T-helper 1 cell (primary cell): ENCODE data around the gene SDHB.

Experiments
- DNase-seq, 5 donors: peaks; one replicate each; pipeline ENCODE4 v3.0.0-alpha.2; 2012 to 2020
- total RNA-seq, 4 donors: gene quantifications; one replicate each; lab custom pipeline; 2026; lab: John Stamatoyannopoulos, UW

The SDHB gene
- total RNA-seq, result 32.7 to 37.2 (median 35.6) reads per million in 4 donors

GRCh38 chr1:17053685-17054410 is at the start of gene SDHB:
Gene SDHB (minus strand): TSS chr1:17054032. CDS start chr1:17054019, 13 bp downstream.
- DNase-seq, result peak; percentile 96 to 98 (median 97)

DNA sequence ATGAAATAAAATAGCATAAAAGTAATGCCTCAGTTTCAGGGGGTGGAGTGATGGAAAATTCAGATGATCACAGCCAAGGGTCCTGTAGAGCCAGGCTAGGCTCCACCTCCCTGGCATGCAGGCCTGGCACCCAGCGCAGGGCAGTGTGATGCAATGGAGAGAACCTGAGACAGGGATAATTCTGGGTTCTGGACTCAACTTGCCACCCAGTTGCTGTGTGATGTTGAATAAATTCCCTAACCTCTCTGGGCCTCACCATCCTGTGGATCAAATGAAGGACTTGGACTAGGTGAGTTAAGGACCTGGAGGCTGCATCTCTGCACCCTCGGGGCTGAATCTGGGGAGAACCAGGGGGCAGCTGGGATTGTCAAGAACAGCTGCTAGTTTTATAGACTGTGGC is 48.4 kb upstream of the SDHB start:
- DNase-seq, result no peak

- DNase-seq, result no peak
Measured at GRCh38 chr1:17101261-17101660, 47.4 kb upstream of the SDHB start.

GRCh38 chr1:17099616-17100340 is 45.9 kb upstream of the SDHB start:
- DNase-seq, result no peak

DNA sequence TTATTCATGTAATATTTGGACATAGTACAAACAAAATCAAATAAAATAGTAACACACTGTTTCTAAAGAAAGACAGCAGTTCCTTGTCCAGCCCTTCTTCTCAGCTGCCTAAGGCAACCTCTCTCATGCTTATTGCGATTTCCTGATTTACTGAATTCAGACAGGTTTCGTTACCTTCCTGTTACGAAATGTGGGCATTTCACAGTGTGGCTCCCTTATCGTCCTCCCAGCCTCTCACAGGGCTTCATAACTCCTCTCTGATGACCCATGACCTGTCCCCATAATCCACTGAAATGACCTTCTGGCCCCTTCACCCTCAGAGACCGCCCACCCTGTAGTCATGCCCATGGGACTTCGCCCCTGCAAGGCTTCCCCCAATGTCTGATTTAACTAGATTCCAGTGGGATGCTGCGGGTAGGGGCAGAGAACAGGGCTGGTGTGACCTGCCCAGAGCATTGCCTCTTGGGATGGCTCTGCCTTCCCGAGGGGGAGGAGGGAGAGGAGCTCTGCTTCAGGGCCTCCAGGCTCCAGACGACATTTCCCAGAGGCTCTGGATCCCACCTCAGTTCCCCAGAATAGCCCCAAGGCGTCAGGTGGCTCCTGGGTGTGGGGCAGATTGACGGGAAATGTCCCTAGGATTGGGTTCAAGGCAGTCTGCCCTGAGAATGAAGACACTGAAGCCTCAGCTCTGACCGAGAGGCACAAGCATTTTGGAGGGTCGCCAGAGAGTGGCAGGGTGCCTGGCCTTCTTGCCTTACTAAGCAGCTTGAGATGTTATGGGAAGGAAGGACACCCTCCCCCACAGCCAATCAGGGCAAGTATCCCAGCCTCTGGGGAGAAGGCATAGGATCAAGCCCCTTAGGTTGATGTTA is 44.9 kb upstream of the SDHB start:
- no peak for DNase-seq

DNA sequence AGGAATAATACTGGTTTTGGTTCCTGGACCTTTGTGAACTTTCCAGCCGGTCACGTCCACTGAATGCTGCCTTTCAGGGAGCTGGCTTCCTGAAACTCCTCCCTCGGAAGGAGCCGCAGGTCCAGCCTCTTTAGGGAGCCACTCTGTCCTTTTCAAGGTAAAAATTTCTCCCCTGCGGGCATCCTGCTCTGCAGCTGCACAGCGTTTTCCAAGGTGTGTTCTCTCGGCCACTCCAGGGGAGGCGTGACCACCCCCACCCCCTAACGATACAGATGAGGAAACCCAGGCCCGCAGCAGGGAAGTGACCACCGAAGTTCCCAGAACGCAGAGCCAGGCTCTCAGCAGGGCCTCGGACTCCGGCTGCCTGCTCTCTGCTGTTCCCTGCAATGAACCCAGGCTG is 44.0 kb upstream of the SDHB start:
- no peak for DNase-seq

DNA sequence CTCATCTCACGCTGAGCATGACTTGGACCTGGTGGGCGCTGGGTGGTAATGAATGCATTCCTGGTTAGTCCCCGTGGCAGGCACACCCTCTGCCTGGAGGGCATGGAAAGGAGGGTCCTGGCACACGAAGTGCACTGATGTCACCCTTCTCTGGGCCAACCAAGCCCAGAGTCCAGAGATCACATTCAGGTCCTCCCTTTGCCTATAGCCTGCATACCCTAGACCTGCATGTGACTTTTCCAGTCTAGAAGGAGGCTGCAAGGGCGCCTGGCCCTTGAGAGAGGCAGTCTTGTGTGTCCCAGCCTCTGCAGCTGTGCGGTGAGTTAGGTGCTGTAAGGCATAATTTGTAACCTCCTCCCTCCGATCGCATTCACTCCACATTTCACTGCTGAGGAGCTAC is 43.3 kb upstream of the SDHB start:
- no peak for DNase-seq

DNA sequence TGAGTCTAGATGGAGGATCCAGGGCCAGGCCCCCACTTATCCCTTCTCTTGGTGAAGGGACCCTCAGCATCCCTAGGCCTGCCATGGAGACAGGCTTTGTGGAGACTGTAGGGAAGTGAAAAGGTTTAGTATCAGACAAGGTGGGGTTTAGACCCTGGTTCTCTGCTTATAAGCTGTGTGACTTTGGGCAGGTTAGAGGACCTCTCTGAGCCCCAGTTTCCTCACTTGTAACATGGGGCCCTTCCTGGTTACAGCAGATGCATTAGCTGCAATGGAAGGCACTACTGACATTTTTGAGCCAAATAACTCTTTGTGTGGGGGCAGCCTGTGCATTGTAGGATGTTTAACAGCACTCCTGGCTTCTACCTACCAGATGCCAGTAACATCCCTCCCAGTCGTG is 42.8 kb upstream of the SDHB start:
- DNase-seq, result no peak

DNA sequence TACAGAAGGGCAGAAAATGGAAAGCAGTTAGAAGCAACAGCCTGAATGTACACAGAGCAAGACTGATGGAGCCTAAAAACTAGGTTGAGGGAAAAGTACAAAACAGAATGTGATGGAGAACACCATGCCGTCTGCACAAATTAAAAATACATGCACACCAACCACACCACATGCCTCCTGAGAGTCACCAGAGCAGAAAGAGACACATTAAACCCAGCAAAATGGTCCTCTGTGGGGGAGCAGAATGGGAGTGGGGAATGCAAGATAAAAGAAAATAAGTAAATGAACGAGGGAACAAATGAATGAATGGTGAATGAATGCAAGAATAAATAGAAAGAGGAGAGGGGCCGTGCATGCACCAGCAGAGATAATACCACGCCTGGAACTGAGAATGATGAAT is 41.3 kb upstream of the SDHB start:
- no peak for DNase-seq

DNA sequence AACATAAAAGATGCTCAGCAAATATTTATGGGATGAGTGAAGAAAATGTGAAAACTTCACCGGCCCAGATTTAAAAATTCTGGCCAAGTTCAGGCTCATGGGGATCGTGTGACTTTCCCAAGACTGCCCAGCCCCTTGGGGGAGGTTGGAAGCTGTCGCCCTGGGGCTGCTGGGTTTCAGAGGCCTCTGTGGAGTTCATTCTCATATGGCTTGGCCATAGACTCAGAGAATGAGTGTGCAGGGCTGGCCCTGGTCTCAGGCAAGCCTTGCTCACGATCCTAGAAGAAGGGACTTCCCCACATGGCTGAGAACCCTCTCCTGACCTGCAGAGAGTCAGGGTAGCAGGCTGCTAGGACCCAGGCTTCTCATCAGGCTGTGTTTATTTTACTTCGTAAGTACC is 40.8 kb upstream of the SDHB start:
- DNase-seq, result no peak

GRCh38 chr1:17093822-17094393 is 40.1 kb upstream of the SDHB start:
- DNase-seq, result no peak

- no peak for DNase-seq
Measured at GRCh38 chr1:17091252-17091651, 37.4 kb upstream of the SDHB start.

DNA sequence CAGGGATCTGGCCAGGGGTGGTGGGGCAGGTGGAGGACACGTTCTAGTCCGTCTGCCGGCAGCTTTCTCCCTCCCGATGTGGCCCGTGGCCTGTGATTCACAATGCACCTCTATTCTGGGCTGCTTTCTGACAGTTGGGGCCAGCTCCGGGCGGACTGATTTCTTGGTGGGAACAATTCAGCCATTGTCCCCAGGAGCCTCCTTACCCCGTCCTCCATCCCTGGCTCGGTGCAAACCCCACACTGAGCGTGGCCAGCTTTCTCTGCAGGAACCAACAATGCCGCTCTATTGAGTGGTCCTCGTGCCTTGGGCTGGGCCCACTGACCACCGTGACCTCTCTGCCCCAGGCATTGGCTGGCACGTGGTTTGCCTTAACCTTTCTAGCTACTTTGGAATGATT is 35.7 kb upstream of the SDHB start:
- DNase-seq, result no peak

GRCh38 chr1:17086751-17087150 is 32.9 kb upstream of the SDHB start:
- DNase-seq, result no peak

DNA sequence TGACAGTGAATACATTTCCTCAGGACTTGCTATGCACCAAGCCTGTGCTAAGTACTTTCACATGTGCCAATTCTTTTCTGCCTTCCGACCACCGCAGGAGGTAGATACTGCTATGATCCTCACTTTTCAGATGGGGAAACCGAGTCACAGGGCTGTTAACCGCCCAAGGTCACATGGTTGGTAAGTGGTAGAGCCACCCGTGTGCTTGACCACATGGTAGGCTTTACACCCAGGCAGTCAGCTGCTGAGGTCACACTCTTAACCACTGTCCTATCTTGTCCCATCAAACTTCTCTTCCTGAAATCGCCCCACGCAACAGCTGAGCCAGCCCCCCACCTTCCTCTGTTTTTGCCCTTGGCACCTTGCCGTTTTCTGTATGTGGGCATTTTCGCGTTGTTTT is 31.0 kb upstream of the SDHB start:
- no peak for DNase-seq

GRCh38 chr1:17082761-17083160 is 28.9 kb upstream of the SDHB start:
- DNase-seq, result no peak

GRCh38 chr1:17081439-17081838 is 27.6 kb upstream of the SDHB start:
- DNase-seq, result no peak

GRCh38 chr1:17080880-17081279 is 27.0 kb upstream of the SDHB start:
- DNase-seq, result no peak

DNA sequence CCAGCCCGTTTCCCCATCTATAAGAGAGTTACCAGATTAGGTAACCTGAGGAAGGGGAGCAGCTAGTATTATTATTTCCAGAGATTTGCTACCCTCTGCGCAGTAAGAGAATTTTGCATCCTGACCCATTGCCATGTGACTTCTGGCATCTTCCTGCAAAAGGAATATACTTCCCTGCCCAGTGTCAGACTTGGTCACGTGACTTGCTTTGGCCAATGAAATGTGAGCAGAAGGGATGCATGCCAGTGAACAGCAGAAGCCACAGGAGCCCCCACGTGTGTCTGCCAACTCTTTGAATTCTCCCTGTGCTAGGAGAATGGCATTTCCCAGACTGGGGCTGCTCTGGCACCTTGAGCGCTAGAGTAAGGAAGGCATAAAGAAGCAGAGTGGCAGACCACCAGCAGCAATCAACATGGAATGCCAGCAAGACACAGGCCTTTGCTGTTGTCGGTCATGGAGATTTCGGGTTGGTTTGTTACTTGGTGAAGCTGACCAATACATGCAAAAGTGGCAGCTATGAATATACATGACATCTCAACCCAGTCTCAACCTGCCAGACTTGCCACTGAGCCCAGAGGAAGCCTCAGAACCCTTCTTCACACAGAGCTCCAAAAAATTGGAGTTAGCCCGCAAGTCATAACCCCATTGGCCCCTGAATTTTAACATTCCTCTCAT is 26.4 kb upstream of the SDHB start:
- DNase-seq, result no peak

DNA sequence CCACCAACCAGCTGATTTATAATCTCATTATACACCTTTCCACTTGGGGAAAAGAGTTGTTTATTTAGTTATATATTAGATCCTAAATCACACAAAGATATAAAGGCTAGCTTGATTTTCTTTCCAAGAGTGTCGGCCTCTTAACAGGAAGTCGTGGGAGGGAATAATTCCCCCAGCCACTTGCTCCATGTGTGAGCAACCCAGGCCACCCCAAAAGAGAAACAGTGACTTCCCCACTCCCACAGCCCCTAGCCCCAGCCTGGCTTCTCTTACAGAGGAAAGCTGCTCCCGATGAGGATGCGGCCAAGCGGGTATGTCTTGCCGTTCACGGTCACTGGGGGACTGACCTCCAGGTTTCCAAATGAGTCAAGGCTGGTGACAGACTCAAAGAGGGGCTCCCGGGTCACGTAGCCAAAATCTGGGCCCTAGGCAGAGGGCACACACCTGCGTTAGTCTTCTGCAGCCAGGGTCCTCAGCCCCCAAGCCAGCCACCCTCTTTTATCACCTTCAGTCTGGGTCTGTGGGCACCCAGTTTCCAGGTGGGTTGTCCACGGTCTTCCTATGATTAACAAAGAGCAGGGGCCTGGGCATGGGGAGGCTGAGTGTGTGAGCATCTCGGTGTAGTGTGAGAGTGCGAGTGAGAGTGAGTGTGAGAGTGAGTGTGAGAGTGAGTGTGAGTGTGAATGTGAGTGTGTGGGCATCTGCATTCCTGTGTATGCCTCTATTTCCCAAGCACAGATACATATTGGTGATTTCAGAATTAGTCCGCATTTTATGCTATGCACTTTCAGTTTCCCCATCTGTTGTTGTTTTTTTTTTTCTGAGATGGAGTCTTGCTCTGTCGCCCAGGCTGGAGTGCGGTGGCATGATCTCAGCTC is 25.4 kb upstream of the SDHB start:
- no peak for DNase-seq

DNA sequence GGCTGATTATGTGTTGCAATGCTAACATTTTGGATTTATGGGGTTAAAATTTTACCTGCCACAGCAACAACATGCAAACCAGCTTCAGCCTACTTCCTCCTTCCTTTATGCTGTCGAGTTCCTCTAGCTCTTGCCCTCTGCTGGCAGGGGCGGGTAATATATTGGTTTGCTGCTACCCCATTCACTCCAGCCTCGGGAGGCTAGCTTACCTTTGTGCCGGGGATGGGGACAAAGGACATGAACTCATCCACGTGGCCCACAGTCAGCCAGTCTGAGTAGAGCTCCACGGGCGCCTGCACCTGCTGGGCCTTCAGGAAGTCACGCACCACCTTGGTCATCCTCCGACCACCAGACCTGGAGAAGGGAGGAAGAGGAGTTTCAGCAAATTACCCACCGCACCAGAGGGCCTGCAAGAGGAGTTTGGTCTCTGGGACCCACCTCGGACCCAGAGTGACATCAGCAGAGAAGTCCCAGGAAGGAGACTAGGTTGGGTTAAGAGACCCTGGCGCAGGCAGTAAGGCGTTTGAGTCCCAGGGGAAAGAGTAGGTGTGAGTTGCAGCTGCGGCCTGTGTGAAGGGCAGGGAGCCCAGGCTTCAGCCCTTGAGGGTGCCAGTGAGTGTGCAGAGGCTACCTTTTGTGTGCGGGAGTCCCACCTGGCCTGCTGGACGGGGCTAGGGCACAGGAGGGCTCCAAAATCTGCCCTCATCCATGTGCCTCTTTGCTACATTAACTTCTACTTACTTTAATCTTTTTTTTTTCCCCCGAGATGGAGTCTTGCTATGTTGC is 21.8 kb upstream of the SDHB start:
- peak in 1 of 5 donors; percentile 43 for DNase-seq
